ENCODE measurements around the gene CXCL16. TPM values are rescaled to one million over a fixed set of nuclear protein-coding genes. Genes with fewer than 3 reads are reported as not detected.
A peak's percentile ranks its signal among the peaks of the same experiment; 100 is the strongest.

Gene CXCL16
- total and polyA plus RNA-seq, 2 of the 13 experiments (the other 11 are each of a cell fraction or from before 2014, with no cell fraction given): 9.4 to 101 TPM

- TF ChIP-seq ZNF383 (CRISPR knock-in tag; IDR thresholded peaks at IDR 0.05; ENCODE audit: borderline replicate concordance) (no peak), ZFP36L1 (CRISPR knock-in tag; IDR thresholded peaks at IDR 0.05) (peak; percentile 88), ZNF33A (CRISPR knock-in tag; IDR thresholded peaks at IDR 0.05; ENCODE audit: borderline replicate concordance) (no peak), SETDB1 (CRISPR knock-in tag; IDR thresholded peaks at IDR 0.05; ENCODE audit: borderline replicate concordance) (no peak), ZNF841 (CRISPR knock-in tag; IDR thresholded peaks at IDR 0.05; ENCODE audit: borderline replicate concordance) (no peak), RELA (CRISPR knock-in tag; IDR thresholded peaks at IDR 0.05) (no peak), ZNF512 (CRISPR knock-in tag; IDR thresholded peaks at IDR 0.05) (peak; percentile 77; the same call in 1 of the 2 replicates), TERF1 (CRISPR knock-in tag; IDR thresholded peaks at IDR 0.05) (no peak), ZNF317 (CRISPR knock-in tag; IDR thresholded peaks at IDR 0.05) (peak; percentile 88), ZBTB14 (CRISPR knock-in tag; IDR thresholded peaks at IDR 0.05) (0 out of 2 replicates have a peak, but pooled peaks have one; percentile 20), ZNF225 (CRISPR knock-in tag; IDR thresholded peaks at IDR 0.05) (0 out of 2 replicates have a peak, but pooled peaks have one; percentile 17), GATAD1 (CRISPR knock-in tag; IDR thresholded peaks at IDR 0.05) (peak; percentile 73), SUZ12 (IDR thresholded peaks at IDR 0.05; ENCODE audit: low read depth, low read length) (no peak), SNAPC2 (CRISPR knock-in tag; IDR thresholded peaks at IDR 0.05) (peak; percentile 25; the same call in 1 of the 2 replicates), ZKSCAN8 (CRISPR knock-in tag; IDR thresholded peaks at IDR 0.05; ENCODE audit: borderline replicate concordance) (no peak), BRD4 (CRISPR knock-in tag; IDR thresholded peaks at IDR 0.05) (peak; percentile 88), TBP (CRISPR knock-in tag; IDR thresholded peaks at IDR 0.05) (no peak; the same call in 1 of the 2 replicates), ZNF557 (CRISPR knock-in tag; IDR thresholded peaks at IDR 0.05) (no peak), HMG20A (CRISPR knock-in tag; IDR thresholded peaks at IDR 0.05; ENCODE audit: borderline replicate concordance) (peak; percentile 65; the same call in 1 of the 2 replicates), HHEX (CRISPR knock-in tag; IDR thresholded peaks at IDR 0.05) (no peak), RARG (CRISPR knock-in tag; IDR thresholded peaks at IDR 0.05; ENCODE audit: low read depth) (no peak), KDM3A (CRISPR knock-in tag; IDR thresholded peaks at IDR 0.05; ENCODE audit: low read depth) (0 out of 2 replicates have a peak, but pooled peaks have one; percentile 78)
- TF ChIP-seq, protein P1, sequence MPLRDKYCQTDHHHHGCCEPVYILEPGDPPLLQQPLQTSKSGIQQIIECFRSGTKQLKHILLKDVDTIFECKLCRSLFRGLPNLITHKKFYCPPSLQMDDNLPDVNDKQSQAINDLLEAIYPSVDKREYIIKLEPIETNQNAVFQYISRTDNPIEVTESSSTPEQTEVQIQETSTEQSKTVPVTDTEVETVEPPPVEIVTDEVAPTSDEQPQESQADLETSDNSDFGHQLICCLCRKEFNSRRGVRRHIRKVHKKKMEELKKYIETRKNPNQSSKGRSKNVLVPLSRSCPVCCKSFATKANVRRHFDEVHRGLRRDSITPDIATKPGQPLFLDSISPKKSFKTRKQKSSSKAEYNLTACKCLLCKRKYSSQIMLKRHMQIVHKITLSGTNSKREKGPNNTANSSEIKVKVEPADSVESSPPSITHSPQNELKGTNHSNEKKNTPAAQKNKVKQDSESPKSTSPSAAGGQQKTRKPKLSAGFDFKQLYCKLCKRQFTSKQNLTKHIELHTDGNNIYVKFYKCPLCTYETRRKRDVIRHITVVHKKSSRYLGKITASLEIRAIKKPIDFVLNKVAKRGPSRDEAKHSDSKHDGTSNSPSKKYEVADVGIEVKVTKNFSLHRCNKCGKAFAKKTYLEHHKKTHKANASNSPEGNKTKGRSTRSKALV (CRISPR knock-in tag; IDR thresholded peaks at IDR 0.05): peak; percentile 64
- TF ChIP-seq, protein P2, sequence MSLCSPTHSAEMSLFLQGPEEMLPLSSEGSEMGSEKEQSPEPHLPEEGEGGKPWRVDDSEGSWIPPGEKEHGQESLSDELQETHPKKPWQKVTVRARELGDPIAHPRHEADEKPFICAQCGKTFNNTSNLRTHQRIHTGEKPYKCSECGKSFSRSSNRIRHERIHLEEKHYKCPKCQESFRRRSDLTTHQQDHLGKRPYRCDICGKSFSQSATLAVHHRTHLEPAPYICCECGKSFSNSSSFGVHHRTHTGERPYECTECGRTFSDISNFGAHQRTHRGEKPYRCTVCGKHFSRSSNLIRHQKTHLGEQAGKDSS (CRISPR knock-in tag; IDR thresholded peaks at IDR 0.05; ENCODE audit: borderline replicate concordance, low read depth): peak; percentile 24; the same call in 1 of the 2 replicates
These were observed 31.9 kb upstream of the CXCL16 start, which contains the start of gene TM4SF5 (continued) for GRCh38 chr17:4771519-4772234.

All from HepG2 (cell line).